Liver (tissue), 9 donors: ENCODE data around the gene MS4A6E. TPM values are rescaled to one million over a fixed set of nuclear protein-coding genes. Genes with fewer than 3 reads are reported as not detected.
"Not testable (repeated sequence)": the region's sequence is repeated elsewhere in the genome, so short reads cannot be mapped to it uniquely, and the experiment has no call there.

Source experiments
- DNase-seq: peaks from one replicate; pipeline ENCODE4 v3.0.0-alpha.2; 2017; ENCODE audit warnings: low spot score
- H3K27ac ChIP-seq, 2 donors: one replicate each; pipeline ENCODE4 v1.7.0; 2013; ENCODE audit warnings: inconsistent platforms in 2 of 2, low read length in 2 of 2, control low read depth in 1 of 2, low read depth in 1 of 2, mild to moderate bottlenecking in 1 of 2
- H3K27me3 ChIP-seq, 4 donors: one replicate each; pipeline versions ENCODE4 v1.6.1 to v1.7.0; 2013; ENCODE audit warnings: low read length in 3 of 4, inconsistent platforms in 1 of 4, mild to moderate bottlenecking in 1 of 4, moderate library complexity in 1 of 4; ENCODE audit not compliant: control insufficient read depth in 4 of 4, insufficient read depth in 4 of 4
- H3K36me3 ChIP-seq, 4 donors: one replicate each; pipeline versions ENCODE4 v1.6.1 to v1.7.0; 2013; ENCODE audit warnings: low read length in 3 of 4, mild to moderate bottlenecking in 3 of 4, low read depth in 1 of 4, moderate library complexity in 1 of 4; ENCODE audit not compliant: control insufficient read depth in 4 of 4, insufficient read depth in 3 of 4
- H3K4me1 ChIP-seq, 4 donors: one replicate each; pipeline versions ENCODE4 v1.6.1 to v1.7.0; 2013; ENCODE audit warnings: low read length in 3 of 4, mild to moderate bottlenecking in 3 of 4, moderate library complexity in 1 of 4; ENCODE audit not compliant: control insufficient read depth in 4 of 4, insufficient read depth in 4 of 4
- H3K4me3 ChIP-seq, 3 donors: one replicate each; pipeline versions ENCODE4 v1.6.1 to v1.7.0; 2013; ENCODE audit warnings: low read length in 3 of 3, control low read depth in 1 of 3, low read depth in 1 of 3, mild to moderate bottlenecking in 1 of 3
- H3K9ac ChIP-seq, 2 donors: one replicate each; pipeline ENCODE4 v1.7.0; 2013; ENCODE audit warnings: low read length in 2 of 2, mild to moderate bottlenecking in 2 of 2, moderate library complexity in 2 of 2, control low read depth in 1 of 2, low read depth in 1 of 2
- H3K9me3 ChIP-seq, 4 donors: one replicate each; pipeline versions ENCODE4 v1.6.1 to v1.7.0; 2013; ENCODE audit warnings: low read length in 3 of 4; ENCODE audit not compliant: control insufficient read depth in 4 of 4
- ATF3 ChIP-seq: IDR thresholded peaks from 2 replicates; pipeline ENCODE4 v1.6.1; 2016; ENCODE audit warnings: antibody characterized with exemption
- CTCF ChIP-seq: fragments of 150-350 bp; IDR thresholded peaks from 2 replicates; pipeline ENCODE4 v1.5.1; 2017; ENCODE audit warnings: improper control_type of control experiment, low read depth, low read length; ENCODE audit not compliant: missing input control
- EGR1 ChIP-seq, 2 donors: IDR thresholded peaks; 2 replicates each; pipeline ENCODE4 v1.6.1; 2016 to 2018; ENCODE audit warnings: antibody characterized with exemption in 2 of 2, low read depth in 2 of 2
- FOXA1 ChIP-seq: IDR thresholded peaks from 2 replicates; pipeline ENCODE4 v1.6.1; 2016; ENCODE audit warnings: antibody characterized with exemption
- FOXA2 ChIP-seq: IDR thresholded peaks from 2 replicates; pipeline ENCODE4 v1.6.1; 2016; ENCODE audit warnings: antibody characterized with exemption
- GABPA ChIP-seq, 2 donors: IDR thresholded peaks in 1 of 2; conservative IDR thresholded peaks in 1 of 2; 2 replicates each; pipeline ENCODE4 v1.6.1; 2016; ENCODE audit warnings: antibody characterized with exemption in 2 of 2, mild to moderate bottlenecking in 1 of 2, moderate library complexity in 1 of 2
- HNF4A ChIP-seq, 2 donors: conservative IDR thresholded peaks; 2 replicates each; pipeline ENCODE4 v1.6.1; 2016; ENCODE audit warnings: antibody characterized with exemption in 2 of 2, mild to moderate bottlenecking in 2 of 2
- HNF4G ChIP-seq: IDR thresholded peaks from 2 replicates; pipeline ENCODE4 v1.6.1; 2016; ENCODE audit warnings: antibody characterized with exemption
- JUND ChIP-seq, 2 donors: IDR thresholded peaks; 2 replicates each; pipeline ENCODE4 v1.6.1; 2016; ENCODE audit warnings: antibody characterized with exemption in 2 of 2
- MAX ChIP-seq: IDR thresholded peaks from 2 replicates; pipeline ENCODE4 v1.6.1; 2016; ENCODE audit warnings: antibody characterized with exemption
- RAD21 ChIP-seq, 2 donors: IDR thresholded peaks; 2 replicates each; pipeline ENCODE4 v1.6.1; 2016; ENCODE audit warnings: antibody characterized with exemption in 2 of 2, mild to moderate bottlenecking in 2 of 2
- RXRA ChIP-seq, 2 donors: IDR thresholded peaks; 2 replicates each; pipeline ENCODE4 v1.6.1; 2017 to 2018; ENCODE audit warnings: antibody characterized with exemption in 2 of 2, mild to moderate bottlenecking in 1 of 2
- SP1 ChIP-seq: IDR thresholded peaks from 2 replicates; pipeline ENCODE4 v1.6.1; 2018; ENCODE audit warnings: antibody characterized with exemption, mild to moderate bottlenecking
- TAF1 ChIP-seq: conservative IDR thresholded peaks from 2 replicates; pipeline ENCODE4 v1.6.1; 2016; ENCODE audit warnings: antibody characterized with exemption, mild to moderate bottlenecking
- YY1 ChIP-seq: IDR thresholded peaks from 2 replicates; pipeline ENCODE4 v1.6.1; 2016; ENCODE audit warnings: antibody characterized with exemption, mild to moderate bottlenecking
- WGBS: extraction: QIAGEN DNeasy Blood & Tissue Kit; methylation state at CpG from one replicate; pipeline ENCODE4 v1.1.7; 2013; 5-methylcytosine and 5-hydroxymethylcytosine counted together
- polyA plus RNA-seq, 2 donors: library from polyadenylated mRNA; stranded (reverse) in 1 of 2; unstranded in 1 of 2; fragments of 200-250 nt in 1 of 2; fragments of >200 nt in 1 of 2; fragmentation: Nextera tagmentation in 1 of 2; extraction: Ambion mirVana in 1 of 2; gene quantifications; one replicate each; pipeline versions ENCODE4 v1.2.1 to v1.2.3, GENCODE V29; 2013 to 2015
- total RNA-seq, 2 donors: library from RNA; depleted of rRNA; stranded (reverse); fragments of >200 nt; gene quantifications; one replicate each; pipeline ENCODE4 v1.2.3, GENCODE V29; 2014
- TF ChIP-seq, protein P1 (sequence below): IDR thresholded peaks from 2 replicates; pipeline ENCODE4 v1.6.1; 2016; ENCODE audit warnings: antibody characterized with exemption
- TF ChIP-seq, protein P2 (sequence below): IDR thresholded peaks from 2 replicates; pipeline ENCODE4 v1.6.1; 2016; ENCODE audit warnings: antibody characterized with exemption, mild to moderate bottlenecking
- donor health status: healthy.
- donor health status: healthy.
- donor health status: healthy.
- donor health status: healthy.
- donor health status: healthy.

The MS4A6E gene
- total and polyA plus RNA-seq, 4 donors, result 0.22 to 0.75 TPM; not detected in 2

- TF ChIP-seq, protein P1, sequence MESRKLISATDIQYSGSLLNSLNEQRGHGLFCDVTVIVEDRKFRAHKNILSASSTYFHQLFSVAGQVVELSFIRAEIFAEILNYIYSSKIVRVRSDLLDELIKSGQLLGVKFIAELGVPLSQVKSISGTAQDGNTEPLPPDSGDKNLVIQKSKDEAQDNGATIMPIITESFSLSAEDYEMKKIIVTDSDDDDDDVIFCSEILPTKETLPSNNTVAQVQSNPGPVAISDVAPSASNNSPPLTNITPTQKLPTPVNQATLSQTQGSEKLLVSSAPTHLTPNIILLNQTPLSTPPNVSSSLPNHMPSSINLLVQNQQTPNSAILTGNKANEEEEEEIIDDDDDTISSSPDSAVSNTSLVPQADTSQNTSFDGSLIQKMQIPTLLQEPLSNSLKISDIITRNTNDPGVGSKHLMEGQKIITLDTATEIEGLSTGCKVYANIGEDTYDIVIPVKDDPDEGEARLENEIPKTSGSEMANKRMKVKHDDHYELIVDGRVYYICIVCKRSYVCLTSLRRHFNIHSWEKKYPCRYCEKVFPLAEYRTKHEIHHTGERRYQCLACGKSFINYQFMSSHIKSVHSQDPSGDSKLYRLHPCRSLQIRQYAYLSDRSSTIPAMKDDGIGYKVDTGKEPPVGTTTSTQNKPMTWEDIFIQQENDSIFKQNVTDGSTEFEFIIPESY, result no peak
- TF ChIP-seq TAF1 (no peak), SP1 (no peak), HNF4A (conservative IDR thresholded peaks at IDR 0.05) (no peak), YY1 (no peak), HNF4G (no peak), CTCF (peak; percentile 70), GABPA (IDR thresholded peaks at IDR 0.05 in 1 of 2, conservative IDR thresholded peaks at IDR 0.05 in 1 of 2) (no peak), FOXA1 (no peak), JUND (IDR thresholded peaks at IDR 0.05) (no peak), FOXA2 (no peak), RAD21 (IDR thresholded peaks at IDR 0.05) (peak; percentile 82 to 90), RXRA (IDR thresholded peaks at IDR 0.05) (no peak), EGR1 (IDR thresholded peaks at IDR 0.05; ENCODE audit: low read depth in 2 of 2) (no peak), ATF3 (no peak), MAX (no peak)
- TF ChIP-seq, protein P2, sequence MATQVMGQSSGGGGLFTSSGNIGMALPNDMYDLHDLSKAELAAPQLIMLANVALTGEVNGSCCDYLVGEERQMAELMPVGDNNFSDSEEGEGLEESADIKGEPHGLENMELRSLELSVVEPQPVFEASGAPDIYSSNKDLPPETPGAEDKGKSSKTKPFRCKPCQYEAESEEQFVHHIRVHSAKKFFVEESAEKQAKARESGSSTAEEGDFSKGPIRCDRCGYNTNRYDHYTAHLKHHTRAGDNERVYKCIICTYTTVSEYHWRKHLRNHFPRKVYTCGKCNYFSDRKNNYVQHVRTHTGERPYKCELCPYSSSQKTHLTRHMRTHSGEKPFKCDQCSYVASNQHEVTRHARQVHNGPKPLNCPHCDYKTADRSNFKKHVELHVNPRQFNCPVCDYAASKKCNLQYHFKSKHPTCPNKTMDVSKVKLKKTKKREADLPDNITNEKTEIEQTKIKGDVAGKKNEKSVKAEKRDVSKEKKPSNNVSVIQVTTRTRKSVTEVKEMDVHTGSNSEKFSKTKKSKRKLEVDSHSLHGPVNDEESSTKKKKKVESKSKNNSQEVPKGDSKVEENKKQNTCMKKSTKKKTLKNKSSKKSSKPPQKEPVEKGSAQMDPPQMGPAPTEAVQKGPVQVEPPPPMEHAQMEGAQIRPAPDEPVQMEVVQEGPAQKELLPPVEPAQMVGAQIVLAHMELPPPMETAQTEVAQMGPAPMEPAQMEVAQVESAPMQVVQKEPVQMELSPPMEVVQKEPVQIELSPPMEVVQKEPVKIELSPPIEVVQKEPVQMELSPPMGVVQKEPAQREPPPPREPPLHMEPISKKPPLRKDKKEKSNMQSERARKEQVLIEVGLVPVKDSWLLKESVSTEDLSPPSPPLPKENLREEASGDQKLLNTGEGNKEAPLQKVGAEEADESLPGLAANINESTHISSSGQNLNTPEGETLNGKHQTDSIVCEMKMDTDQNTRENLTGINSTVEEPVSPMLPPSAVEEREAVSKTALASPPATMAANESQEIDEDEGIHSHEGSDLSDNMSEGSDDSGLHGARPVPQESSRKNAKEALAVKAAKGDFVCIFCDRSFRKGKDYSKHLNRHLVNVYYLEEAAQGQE, result no peak
- no peaks in the 10 kb centered on the region for H3K36me3 ChIP-seq
- 46% methylated on average over 7 of the region's 7 CpGs for WGBS
- no peak overlapping the region for H3K9ac ChIP-seq
- no peak overlapping the region for H3K4me3 ChIP-seq
- peaks cover 0 to 6% (median 0%) of the 10 kb centered on the region in 4 donors for H3K27me3 ChIP-seq
- peaks cover 5 to 13% (median 9%) of the 10 kb centered on the region in 4 donors for H3K9me3 ChIP-seq
- DNase-seq, result peak; percentile 61
- H3K4me1 ChIP-seq, result no peaks in the 10 kb centered on the region
- H3K27ac ChIP-seq, result no peak overlapping the region
These were observed 36.8 kb downstream of the MS4A6E start for GRCh38 chr11:60363542-60364470.

- H3K4me3 ChIP-seq, H3K36me3 ChIP-seq, DNase-seq, H3K9ac ChIP-seq, H3K4me1 ChIP-seq, H3K27ac ChIP-seq, H3K9me3 ChIP-seq, H3K27me3 ChIP-seq: not testable (repeated sequence)
- WGBS, result 83% methylated on average over 15 of the region's 15 CpGs
These were observed 39.3 kb downstream of the MS4A6E start for GRCh38 chr11:60366262-60366904.
